Mesendoderm (in vitro differentiated cells): Measurements from ENCODE around the gene SEC14L5.

Experiments used
- DNase-seq: peaks from one replicate; pipeline ENCODE4 v3.0.0; 2013
- H2AK5ac ChIP-seq: 2 replicates; pipeline ENCODE4 v1.6.1; 2013; ENCODE audit warnings: low read length, inconsistent platforms
- H2BK120ac ChIP-seq: 2 replicates; pipeline ENCODE4 v1.6.1; 2013; ENCODE audit warnings: low read depth, mild to moderate bottlenecking, low read length, moderate library complexity, mixed read lengths
- H2BK15ac ChIP-seq: replicated peaks from 2 replicates; pipeline ENCODE4 v1.6.1; 2013; ENCODE audit warnings: low read depth, mild to moderate bottlenecking, moderate library complexity
- H2BK5ac ChIP-seq: 2 replicates; pipeline ENCODE4 v1.6.1; 2013; ENCODE audit warnings: low read length, inconsistent platforms
- H3K18ac ChIP-seq: 2 replicates; pipeline ENCODE4 v1.6.1; 2013; ENCODE audit warnings: mild to moderate bottlenecking, low read length, mixed read lengths
- H3K23ac ChIP-seq: one replicate; pipeline ENCODE4 v1.6.1; 2013; ENCODE audit warnings: low read length
- H3K27ac ChIP-seq: 2 replicates; pipeline ENCODE4 v1.5.1; 2013; ENCODE audit warnings: low read depth, mild to moderate bottlenecking, inconsistent platforms, low read length, moderate library complexity
- H3K27me3 ChIP-seq: 2 replicates; pipeline ENCODE4 v1.6.1; 2013; ENCODE audit warnings: low read length, control low read depth, mild to moderate bottlenecking, inconsistent platforms; ENCODE audit not compliant: insufficient read depth, poor library complexity
- H3K36me3 ChIP-seq: 2 replicates; pipeline ENCODE4 v1.6.1; 2013; ENCODE audit warnings: low read length, inconsistent platforms; ENCODE audit not compliant: control insufficient read depth, insufficient read depth
- H3K4ac ChIP-seq: one replicate; pipeline ENCODE4 v1.6.1; 2013; ENCODE audit warnings: low read depth, mild to moderate bottlenecking, low read length, moderate library complexity
- H3K4me1 ChIP-seq: 2 replicates; pipeline ENCODE4 v1.6.1; 2013; ENCODE audit warnings: low read depth, low read length, inconsistent platforms; ENCODE audit not compliant: control insufficient read depth
- H3K4me2 ChIP-seq: 2 replicates; pipeline ENCODE4 v1.6.1; 2013; ENCODE audit warnings: low read length
- H3K4me3 ChIP-seq: 2 replicates; pipeline ENCODE4 v1.5.1; 2013; ENCODE audit warnings: mild to moderate bottlenecking, low read length
- H3K56ac ChIP-seq: one replicate; pipeline ENCODE4 v1.6.1; 2013; ENCODE audit warnings: low read length
- H3K79me1 ChIP-seq: 2 replicates; pipeline ENCODE4 v1.6.1; 2013; ENCODE audit warnings: low read length, inconsistent platforms
- H3K79me2 ChIP-seq: 2 replicates; pipeline ENCODE4 v1.6.1; 2013; ENCODE audit warnings: mild to moderate bottlenecking, low read length; ENCODE audit not compliant: control insufficient read depth, insufficient read depth
- H3K9ac ChIP-seq: 2 replicates; pipeline ENCODE4 v1.6.1; 2013; ENCODE audit warnings: low read length, inconsistent platforms
- H4K5ac ChIP-seq: one replicate; pipeline ENCODE4 v1.6.1; 2013; ENCODE audit warnings: low read length
- H4K8ac ChIP-seq: one replicate; pipeline ENCODE4 v1.6.1; 2013; ENCODE audit warnings: low read depth, mild to moderate bottlenecking, control low read depth, low read length, moderate library complexity
- WGBS: extraction: QIAGEN DNeasy Blood & Tissue Kit; methylation state at CpG from one replicate; pipeline ENCODE4 v1.1.7; 2013; ENCODE audit warnings: low lambda C conversion rate, missing lambda C conversion rate; ENCODE audit not compliant: insufficient coverage; ENCODE audit errors: extremely low coverage; 5-methylcytosine and 5-hydroxymethylcytosine counted together

The SEC14L5 gene

GRCh38 chr16:5031601-5032000, 73.5 kb downstream of the SEC14L5 start:
- H3K79me1 ChIP-seq = no peaks in the 10 kb centered on the region
- H2AK5ac ChIP-seq = no peak overlapping the region
- H4K8ac ChIP-seq = no peak overlapping the region
- no peak overlapping the region for H4K5ac ChIP-seq
- no CpG with 5 or more reads among the region's 7 CpGs for WGBS
- no peak overlapping the region for H3K4me3 ChIP-seq
- no peak overlapping the region for H3K27ac ChIP-seq
- no peak overlapping the region for H3K4me2 ChIP-seq
- no peak overlapping the region for H2BK15ac ChIP-seq
- no peak overlapping the region for H3K18ac ChIP-seq
- no peak overlapping the region for H2BK5ac ChIP-seq
- no peaks in the 10 kb centered on the region for H3K79me2 ChIP-seq
- H3K27me3 ChIP-seq = no peaks in the 10 kb centered on the region
- H3K36me3 ChIP-seq = no peaks in the 10 kb centered on the region
- no peak overlapping the region for H3K56ac ChIP-seq
- H3K23ac ChIP-seq = no peak overlapping the region
- no peak overlapping the region for H3K9ac ChIP-seq
- no peak overlapping the region for H3K4ac ChIP-seq
- no peak for DNase-seq
- no peaks in the 10 kb centered on the region for H3K4me1 ChIP-seq
- H2BK120ac ChIP-seq = no peak overlapping the region

DNA sequence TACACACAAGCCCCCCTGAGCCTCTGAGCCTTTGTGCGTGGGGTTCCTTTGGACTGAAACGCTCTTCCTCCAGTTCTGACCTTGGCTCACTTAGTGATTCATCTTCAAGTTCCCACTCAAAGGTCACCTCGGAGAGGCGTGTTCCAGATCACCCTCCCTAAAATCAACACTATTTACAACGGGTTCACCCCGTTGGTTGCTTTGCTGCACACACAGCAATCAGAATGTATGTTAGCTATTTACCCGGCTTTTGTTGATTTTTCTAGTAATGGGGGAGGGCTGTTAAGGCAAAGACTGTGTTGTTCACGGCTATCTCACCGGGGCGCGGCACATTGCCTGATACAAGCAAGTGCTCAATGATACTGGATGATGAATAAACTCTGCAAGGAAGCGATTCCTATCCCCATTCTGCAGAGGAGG, 74.6 kb downstream of the SEC14L5 start:
- no peak overlapping the region for H3K18ac ChIP-seq
- no peaks in the 10 kb centered on the region for H3K79me1 ChIP-seq
- no peak overlapping the region for H3K27ac ChIP-seq
- DNase-seq = no peak
- no peak overlapping the region for H2AK5ac ChIP-seq
- no peak overlapping the region for H4K8ac ChIP-seq
- H3K4me3 ChIP-seq = no peak overlapping the region
- H4K5ac ChIP-seq = no peak overlapping the region
- H3K4me1 ChIP-seq = no peaks in the 10 kb centered on the region
- no peak overlapping the region for H3K56ac ChIP-seq
- H2BK15ac ChIP-seq = no peak overlapping the region
- no peak overlapping the region for H2BK5ac ChIP-seq
- no peaks in the 10 kb centered on the region for H3K79me2 ChIP-seq
- H3K4ac ChIP-seq = no peak overlapping the region
- H2BK120ac ChIP-seq = no peak overlapping the region
- H3K4me2 ChIP-seq = peak overlapping the region; percentile 78
- H3K9ac ChIP-seq = no peak overlapping the region
- no CpG with 5 or more reads among the region's 12 CpGs for WGBS
- H3K27me3 ChIP-seq = no peaks in the 10 kb centered on the region
- no peak overlapping the region for H3K23ac ChIP-seq
- H3K36me3 ChIP-seq = no peaks in the 10 kb centered on the region

DNA sequence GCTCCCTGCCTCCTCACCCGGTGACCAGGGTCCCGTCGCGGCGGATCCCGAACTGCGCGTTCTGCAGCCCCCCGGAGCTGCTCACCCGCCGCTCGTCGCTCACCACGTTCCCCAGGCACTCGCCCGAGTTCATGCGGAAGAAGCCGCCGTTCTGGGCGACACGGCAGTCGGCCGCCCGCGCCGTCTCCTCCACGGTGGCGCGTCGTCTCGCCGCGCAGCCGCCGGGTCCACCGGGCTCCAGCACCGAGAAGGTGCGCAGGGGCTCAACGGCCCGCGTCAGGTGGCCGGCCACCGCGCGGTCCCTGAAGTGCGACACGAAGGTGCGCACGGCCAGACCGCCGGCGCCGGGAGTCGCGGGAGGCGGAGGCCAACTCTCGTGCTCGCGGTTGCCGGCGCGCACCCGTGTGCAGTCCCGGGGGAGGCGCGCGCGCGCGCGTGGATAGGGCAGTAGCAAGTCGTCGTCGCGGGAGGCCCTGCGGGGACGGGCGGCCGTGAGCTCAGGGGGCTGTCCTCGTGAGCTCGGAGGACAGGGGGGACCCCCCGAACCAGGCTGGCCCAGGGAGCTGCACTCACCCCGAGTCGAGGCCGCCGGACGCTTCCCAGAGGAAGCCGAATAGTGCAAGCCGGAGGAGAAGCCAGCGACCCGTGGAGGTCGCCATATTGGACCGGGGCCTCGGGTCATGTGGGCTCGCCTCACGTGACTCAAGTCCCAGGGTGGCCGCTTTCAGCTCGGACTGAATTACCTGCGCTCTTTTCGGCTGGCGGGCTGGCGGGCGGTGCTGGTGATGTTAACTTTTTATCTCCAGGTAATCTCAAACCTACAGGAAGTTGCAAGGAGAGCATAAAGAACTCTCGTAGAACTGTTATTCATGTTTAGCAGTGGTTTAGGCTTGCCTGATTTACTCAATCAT, 75.4 kb downstream of the SEC14L5 start, which contains the start of gene NAGPA:
NAGPA (minus strand) TSS at position 680 of the 911 bp plus-strand sequence; CDS start at position 659, 21 bp downstream.
- Histone ChIP-seq H3K79me1 (no peaks in the 10 kb centered on the region), H4K8ac (peak within 1 kb of the TSS; percentile 56), H3K4me2 (peak within 1 kb of the TSS; percentile 78), H3K4me1 (no peaks in the 10 kb centered on the region), H3K18ac (no peak within 1 kb of the TSS), H3K9ac (peak within 1 kb of the TSS; percentile 67), H3K4ac (no peak within 1 kb of the TSS), H3K36me3 (no peaks in the 10 kb centered on the region), H2AK5ac (no peak within 1 kb of the TSS), H3K23ac (no peak within 1 kb of the TSS), H3K4me3 (peak within 1 kb of the TSS; percentile 82), H3K27me3 (no peaks in the 10 kb centered on the region), H3K27ac (no peak within 1 kb of the TSS), H2BK5ac (no peak within 1 kb of the TSS), H2BK15ac (no peak within 1 kb of the TSS), H3K56ac (peak within 1 kb of the TSS; percentile 88), H2BK120ac (no peak within 1 kb of the TSS), H3K79me2 (no peaks in the 10 kb centered on the region), H4K5ac (peak within 1 kb of the TSS; percentile 88)
- WGBS = no CpG with 5 or more reads among the region's 104 CpGs
- DNase-seq = peak; percentile 91

DNA sequence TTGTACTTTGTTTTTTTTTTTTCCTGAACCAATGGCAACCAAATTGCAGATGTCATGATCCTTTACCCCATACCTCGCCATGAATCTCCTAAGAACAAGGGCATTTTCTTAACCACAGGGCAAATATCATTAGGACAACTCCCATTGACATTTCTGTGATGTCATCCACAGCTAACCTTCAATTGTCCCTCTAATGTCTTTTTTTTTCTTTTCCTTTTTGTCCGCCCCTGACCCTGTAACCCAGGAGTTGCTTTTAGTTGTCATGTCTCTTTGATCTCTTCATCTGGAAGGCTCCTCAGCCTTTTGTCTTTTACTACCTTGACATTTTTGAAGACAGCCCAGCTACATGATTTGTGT, 76.0 kb downstream of the SEC14L5 start:
- Histone ChIP-seq H3K56ac (peak overlapping the region; percentile 26), H2BK120ac (no peak overlapping the region), H3K4ac (no peak overlapping the region), H3K9ac (peak overlapping the region; percentile 8), H3K27me3 (no peaks in the 10 kb centered on the region), H4K5ac (peak overlapping the region; percentile 88), H3K23ac (no peak overlapping the region), H3K4me3 (no peak overlapping the region), H3K4me2 (peak overlapping the region; percentile 64), H3K18ac (no peak overlapping the region), H3K36me3 (no peaks in the 10 kb centered on the region), H3K79me2 (no peaks in the 10 kb centered on the region), H4K8ac (peak overlapping the region; percentile 56), H2BK5ac (no peak overlapping the region), H2BK15ac (no peak overlapping the region), H3K27ac (no peak overlapping the region), H2AK5ac (no peak overlapping the region), H3K79me1 (no peaks in the 10 kb centered on the region), H3K4me1 (no peaks in the 10 kb centered on the region)
- no CpG with 5 or more reads among the region's 2 CpGs for WGBS
- DNase-seq = no peak

GRCh38 chr16:5035909-5036227, 77.7 kb downstream of the SEC14L5 start:
- Histone ChIP-seq H2BK5ac (no peak overlapping the region), H4K5ac (no peak overlapping the region), H3K23ac (no peak overlapping the region), H4K8ac (no peak overlapping the region), H3K27me3 (no peaks in the 10 kb centered on the region), H2BK120ac (no peak overlapping the region), H3K9ac (no peak overlapping the region), H2AK5ac (no peak overlapping the region), H3K4me3 (no peak overlapping the region), H3K79me2 (no peaks in the 10 kb centered on the region), H2BK15ac (no peak overlapping the region), H3K18ac (no peak overlapping the region), H3K27ac (no peak overlapping the region), H3K56ac (no peak overlapping the region), H3K79me1 (no peaks in the 10 kb centered on the region), H3K36me3 (no peaks in the 10 kb centered on the region), H3K4me2 (no peak overlapping the region), H3K4ac (no peak overlapping the region), H3K4me1 (no peaks in the 10 kb centered on the region)
- WGBS = no CpG with 5 or more reads among the region's 1 CpG
- no peak for DNase-seq
